Measurements from ENCODE around the gene TUBA1B. TPM values are rescaled to one million over a fixed set of nuclear protein-coding genes. Genes with fewer than 3 reads are reported as not detected.
"Not testable (repeated sequence)": the region's sequence is repeated elsewhere in the genome, so short reads cannot be mapped to it uniquely, and the experiment has no call there.

Gene TUBA1B
- polyA plus RNA-seq (ENCODE audit: insufficient read length in 3 of 3): 1,000 to 10,000 TPM in 2 of 3 donors, 100 to 1,000 TPM in 1; 920 to 1,214 (median 1,042) TPM
- long read RNA-seq, donor 1, transcript TUBA1B-201 (3 exons, 3,198 nt): minor isoform, 64 of 417 reads
- long read RNA-seq, donor 1, transcript TUBA1B-207 (2 exons, 840 nt): minor isoform, 16 of 417 reads
- long read RNA-seq, donor 1, transcript TUBA1B-202 (4 exons, 1,627 nt): major isoform, 307 of 417 reads
- long read RNA-seq, donor 1, partial matches to known transcripts: 21 of 417 reads
- long read RNA-seq, donor 1, other reads (novel, unspliced or antisense): 7 of 417 reads
- long read RNA-seq, donor 2, transcript TUBA1B-202 (4 exons, 1,627 nt): major isoform, 366 of 445 reads
- long read RNA-seq, donor 2, transcript TUBA1B-201 (3 exons, 3,198 nt): minor isoform, 49 of 445 reads
- long read RNA-seq, donor 2, transcript TUBA1B-207 (2 exons, 840 nt): minor isoform, 12 of 445 reads
- long read RNA-seq, donor 2, partial matches to known transcripts: 5 of 445 reads
- long read RNA-seq, donor 2, other reads (novel, unspliced or antisense): 13 of 445 reads
- long read RNA-seq, donor 3, transcript TUBA1B-202 (4 exons, 1,627 nt): major isoform, 643 of 1,075 reads
- long read RNA-seq, donor 3, transcript TUBA1B-201 (3 exons, 3,198 nt): minor isoform, 91 of 1,075 reads
- long read RNA-seq, donor 3, transcript TUBA1B-207 (2 exons, 840 nt): minor isoform, 17 of 1,075 reads
- long read RNA-seq, donor 3, partial matches to known transcripts: 297 of 1,075 reads
- long read RNA-seq, donor 3, other reads (novel, unspliced or antisense): 27 of 1,075 reads
- long read RNA-seq, donor 4, transcript TUBA1B-202 (4 exons, 1,627 nt): major isoform, 429 of 572 reads
- long read RNA-seq, donor 4, transcript TUBA1B-201 (3 exons, 3,198 nt): minor isoform, 112 of 572 reads
- long read RNA-seq, donor 4, transcript TUBA1B-207 (2 exons, 840 nt): minor isoform, 6 of 572 reads
- long read RNA-seq, donor 4, partial matches to known transcripts: 20 of 572 reads
- long read RNA-seq, donor 4, other reads (novel, unspliced or antisense): 5 of 572 reads
- long read RNA-seq, donor 5: 0 reads
- long read RNA-seq, donor 6, transcript TUBA1B-202 (4 exons, 1,627 nt): major isoform, 344 of 478 reads
- long read RNA-seq, donor 6, transcript TUBA1B-207 (2 exons, 840 nt): minor isoform, 19 of 478 reads
- long read RNA-seq, donor 6, transcript TUBA1B-201 (3 exons, 3,198 nt): minor isoform, 64 of 478 reads
- long read RNA-seq, donor 6, partial matches to known transcripts: 26 of 478 reads
- long read RNA-seq, donor 6, other reads (novel, unspliced or antisense): 24 of 478 reads
- long read RNA-seq, donor 7, transcript TUBA1B-201 (3 exons, 3,198 nt): minor isoform, 87 of 678 reads
- long read RNA-seq, donor 7, transcript TUBA1B-202 (4 exons, 1,627 nt): major isoform, 530 of 678 reads
- long read RNA-seq, donor 7, transcript TUBA1B-207 (2 exons, 840 nt): minor isoform, 19 of 678 reads
- long read RNA-seq, donor 7, partial matches to known transcripts: 19 of 678 reads
- long read RNA-seq, donor 7, other reads (novel, unspliced or antisense): 23 of 678 reads
- long read RNA-seq, donor 8, transcript TUBA1B-207 (2 exons, 840 nt): minor isoform, 14 of 963 reads
- long read RNA-seq, donor 8, transcript TUBA1B-202 (4 exons, 1,627 nt): major isoform, 855 of 963 reads
- long read RNA-seq, donor 8, transcript TUBA1B-201 (3 exons, 3,198 nt): minor isoform, 67 of 963 reads
- long read RNA-seq, donor 8, partial matches to known transcripts: 27 of 963 reads
- long read RNA-seq, donor 8, other reads (novel, unspliced or antisense): 0 of 963 reads
- long read RNA-seq, donor 9, transcript TUBA1B-207 (2 exons, 840 nt): minor isoform, 11 of 560 reads
- long read RNA-seq, donor 9, transcript TUBA1B-202 (4 exons, 1,627 nt): major isoform, 427 of 560 reads
- long read RNA-seq, donor 9, transcript TUBA1B-201 (3 exons, 3,198 nt): minor isoform, 101 of 560 reads
- long read RNA-seq, donor 9, partial matches to known transcripts: 12 of 560 reads
- long read RNA-seq, donor 9, other reads (novel, unspliced or antisense): 9 of 560 reads
- long read RNA-seq, donor 10, transcript TUBA1B-207 (2 exons, 840 nt): minor isoform, 20 of 566 reads
- long read RNA-seq, donor 10, transcript TUBA1B-201 (3 exons, 3,198 nt): minor isoform, 65 of 566 reads
- long read RNA-seq, donor 10, transcript TUBA1B-202 (4 exons, 1,627 nt): major isoform, 394 of 566 reads
- long read RNA-seq, donor 10, partial matches to known transcripts: 80 of 566 reads
- long read RNA-seq, donor 10, other reads (novel, unspliced or antisense): 7 of 566 reads
- long read RNA-seq, donor 11, transcript TUBA1B-207 (2 exons, 840 nt): minor isoform, 7 of 463 reads
- long read RNA-seq, donor 11, transcript TUBA1B-202 (4 exons, 1,627 nt): major isoform, 350 of 463 reads
- long read RNA-seq, donor 11, transcript TUBA1B-201 (3 exons, 3,198 nt): minor isoform, 100 of 463 reads
- long read RNA-seq, donor 11, partial matches to known transcripts: 0 of 463 reads
- long read RNA-seq, donor 11, other reads (novel, unspliced or antisense): 5 of 463 reads
- long read RNA-seq, donor 12, transcript TUBA1B-202 (4 exons, 1,627 nt): major isoform, 202 of 232 reads
- long read RNA-seq, donor 12, transcript TUBA1B-201 (3 exons, 3,198 nt): minor isoform, 20 of 232 reads
- long read RNA-seq, donor 12, partial matches to known transcripts: 6 of 232 reads
- long read RNA-seq, donor 12, other reads (novel, unspliced or antisense): 0 of 232 reads
- long read RNA-seq, donor 13: 0 reads
- long read RNA-seq, donor 14, transcript TUBA1B-201 (3 exons, 3,198 nt): minor isoform, 47 of 535 reads
- long read RNA-seq, donor 14, transcript TUBA1B-202 (4 exons, 1,627 nt): major isoform, 407 of 535 reads
- long read RNA-seq, donor 14, transcript TUBA1B-207 (2 exons, 840 nt): minor isoform, 12 of 535 reads
- long read RNA-seq, donor 14, partial matches to known transcripts: 61 of 535 reads
- long read RNA-seq, donor 14, other reads (novel, unspliced or antisense): 6 of 535 reads
- long read RNA-seq, donor 15, transcript TUBA1B-202 (4 exons, 1,627 nt): major isoform, 257 of 346 reads
- long read RNA-seq, donor 15, transcript TUBA1B-201 (3 exons, 3,198 nt): minor isoform, 64 of 346 reads
- long read RNA-seq, donor 15, transcript TUBA1B-207 (2 exons, 840 nt): minor isoform, 6 of 346 reads
- long read RNA-seq, donor 15, partial matches to known transcripts: 19 of 346 reads
- long read RNA-seq, donor 15, other reads (novel, unspliced or antisense): 0 of 346 reads
- long read RNA-seq, donor 16, transcript TUBA1B-201 (3 exons, 3,198 nt): minor isoform, 253 of 1,491 reads
- long read RNA-seq, donor 16, transcript TUBA1B-202 (4 exons, 1,627 nt): major isoform, 1,034 of 1,491 reads
- long read RNA-seq, donor 16, transcript TUBA1B-207 (2 exons, 840 nt): minor isoform, 22 of 1,491 reads
- long read RNA-seq, donor 16, partial matches to known transcripts: 139 of 1,491 reads
- long read RNA-seq, donor 16, other reads (novel, unspliced or antisense): 43 of 1,491 reads

DNA sequence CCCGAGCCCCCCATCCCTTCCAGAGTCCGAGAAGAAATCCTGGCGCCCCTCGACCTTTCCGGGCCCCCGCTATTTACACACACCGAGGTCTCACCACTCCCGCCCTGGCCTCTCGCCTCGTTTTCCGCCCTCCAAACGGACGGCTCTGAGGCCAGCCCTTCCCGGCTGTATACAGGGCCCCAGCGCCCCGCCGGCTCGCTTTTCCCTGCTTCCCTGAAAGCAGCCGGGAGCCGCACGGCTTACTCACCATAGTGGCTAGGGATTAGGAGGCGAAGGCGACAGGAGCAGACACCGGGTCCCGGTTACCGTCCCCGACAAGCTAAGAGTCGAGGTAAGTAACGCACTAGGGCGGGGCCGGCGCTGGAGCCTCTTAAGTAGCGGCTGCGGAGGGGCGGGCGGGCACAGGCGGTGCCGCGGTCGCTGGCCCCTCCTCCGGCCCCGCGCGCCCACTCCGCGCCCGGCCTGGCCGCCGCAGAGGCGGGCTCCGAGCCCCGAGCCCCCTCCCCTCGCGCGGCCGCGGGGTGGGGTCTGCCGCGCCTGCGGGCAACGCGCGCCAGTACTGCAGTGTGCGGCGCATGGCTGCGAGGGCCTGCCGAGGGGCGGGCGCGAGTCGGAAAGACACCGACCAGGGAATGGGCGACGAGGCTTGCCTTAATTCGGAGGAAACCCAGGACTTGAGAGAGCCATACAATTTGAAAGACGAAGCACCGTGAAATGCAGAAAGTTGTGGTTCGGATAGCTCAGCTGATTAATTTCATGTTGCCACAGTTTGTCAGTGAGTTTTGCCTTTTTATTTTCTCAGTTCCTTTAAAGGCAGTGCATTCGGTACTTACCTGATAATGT, at the start of gene TUBA1B:
TUBA1B (minus strand) TSS at position 345 of the 843 bp plus-strand sequence; CDS start at position 250, 95 bp downstream.
- DNase-seq (ENCODE audit: extremely low read depth in 1 of 11, low read depth in 9 of 11, low spot score in 4 of 11): peak in 10 of 11 donors; percentile 65 to 88 (median 84)

DNA sequence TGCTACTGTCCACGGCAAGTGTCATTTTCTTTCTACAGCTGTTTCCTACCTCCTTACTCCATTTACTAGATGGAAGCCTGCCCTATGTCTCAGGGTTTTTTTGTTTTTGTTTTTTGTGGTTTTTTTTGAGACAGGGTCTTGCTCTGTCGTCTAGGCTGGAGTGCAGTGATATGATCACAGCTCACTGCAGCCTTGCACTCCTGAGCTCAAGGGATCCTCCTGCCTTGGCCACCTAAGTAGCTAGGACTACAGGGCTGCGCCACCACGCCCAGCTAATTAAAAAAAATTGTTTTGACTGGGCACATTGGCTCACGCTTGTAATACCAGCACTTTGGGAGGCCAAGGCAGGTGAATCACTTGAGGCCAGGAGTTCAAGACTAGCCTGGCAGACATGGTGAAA, 43.0 kb upstream of the TUBA1B start:
- DNase-seq (ENCODE audit: extremely low read depth in 1 of 11, low read depth in 9 of 11, low spot score in 4 of 11): no peak

DNA sequence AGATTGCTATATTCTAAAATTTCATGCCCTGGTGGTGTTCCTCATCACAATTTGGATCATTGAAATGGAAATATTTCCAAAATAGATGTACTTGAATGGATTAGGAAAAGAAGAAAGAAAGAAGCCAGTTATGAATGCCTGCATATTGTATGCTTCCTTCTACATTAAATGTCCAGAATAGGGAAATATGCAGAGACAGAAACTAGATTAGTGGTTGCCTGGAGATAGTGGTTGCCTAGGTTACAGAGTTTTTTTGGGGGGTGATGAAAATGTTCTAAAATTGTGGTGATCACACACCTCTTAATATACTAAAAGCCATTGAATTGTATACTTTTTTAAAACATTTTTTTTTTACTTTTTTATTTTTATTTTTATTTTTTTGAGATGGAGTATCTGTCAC, 39.7 kb upstream of the TUBA1B start:
- DNase-seq (ENCODE audit: extremely low read depth in 1 of 11, low read depth in 9 of 11, low spot score in 4 of 11): no peak

DNA sequence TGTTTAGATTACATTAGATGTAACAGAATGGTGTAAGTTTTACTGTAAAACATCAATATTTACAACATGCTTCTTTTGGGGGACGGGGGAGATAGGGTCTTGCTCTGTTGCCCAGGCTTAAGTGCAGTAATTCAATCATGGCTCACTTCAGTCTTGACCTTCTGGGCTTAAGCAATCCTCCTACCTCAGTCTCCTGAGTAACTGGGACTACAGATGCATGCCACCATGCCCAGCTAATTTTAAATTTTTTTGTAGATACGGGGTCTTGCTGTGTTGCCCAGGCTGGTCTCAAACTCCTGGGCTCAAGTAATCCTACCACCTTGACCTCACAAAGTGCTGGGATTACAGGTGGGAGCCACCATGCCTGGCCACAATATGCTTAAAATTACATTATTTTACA, 33.9 kb upstream of the TUBA1B start:
- no peak for DNase-seq (ENCODE audit: extremely low read depth in 1 of 11, low read depth in 9 of 11, low spot score in 4 of 11)

DNA sequence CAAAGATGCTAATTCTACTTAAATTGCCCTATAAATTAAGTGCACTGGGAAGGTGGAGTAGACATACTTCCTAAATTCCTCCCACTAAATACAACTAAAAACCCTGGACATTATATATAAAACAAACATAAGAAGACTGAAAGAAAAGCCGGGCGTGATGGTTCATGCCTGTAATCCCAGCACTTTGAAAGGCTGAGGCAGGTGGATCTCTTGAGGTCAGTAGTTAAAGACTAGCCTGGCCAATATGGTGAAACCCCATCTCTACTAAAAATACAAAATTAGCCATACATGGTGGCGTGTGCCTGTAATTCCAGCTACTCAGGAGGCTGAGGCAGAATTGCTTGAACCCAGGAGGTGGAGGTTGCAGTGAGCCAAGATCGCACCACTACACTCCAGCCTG, 30.7 kb upstream of the TUBA1B start:
- not testable (repeated sequence) for DNase-seq (ENCODE audit: extremely low read depth in 1 of 11, low read depth in 9 of 11, low spot score in 4 of 11)

DNA sequence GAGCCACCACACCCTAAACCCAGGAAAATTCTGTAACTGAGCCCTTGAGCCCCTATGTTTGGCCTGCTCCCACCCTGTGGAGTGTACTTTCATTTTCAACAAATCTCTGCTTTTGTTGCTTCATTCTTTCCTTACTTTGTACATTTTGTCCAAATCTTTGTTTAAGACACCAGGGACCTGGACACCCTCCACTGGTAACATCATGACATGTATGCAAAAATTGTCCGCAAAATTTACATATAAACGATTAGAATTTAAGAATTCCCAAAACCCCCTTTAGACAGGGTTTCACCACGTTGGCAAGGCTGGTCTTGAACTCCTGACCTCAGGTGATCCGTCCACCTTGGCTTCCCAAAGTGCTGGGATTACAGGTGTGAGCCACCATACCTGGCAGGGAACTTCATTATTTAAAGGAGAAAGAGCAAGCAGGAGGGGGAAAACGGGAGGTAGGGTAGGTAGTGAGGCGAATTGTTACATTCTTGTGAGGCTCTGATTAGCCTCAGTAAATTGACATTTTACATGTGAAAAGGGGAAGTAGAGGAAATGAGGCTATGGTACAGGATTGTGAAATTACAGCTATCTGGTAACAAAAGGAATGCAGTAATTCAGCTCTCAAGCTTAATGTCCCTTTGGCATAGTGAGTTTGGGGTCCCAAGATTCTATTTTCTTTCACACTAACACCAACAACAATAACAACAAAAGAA, 30.0 kb upstream of the TUBA1B start:
- DNase-seq (ENCODE audit: extremely low read depth in 1 of 11, low read depth in 9 of 11, low spot score in 4 of 11): no peak

DNA sequence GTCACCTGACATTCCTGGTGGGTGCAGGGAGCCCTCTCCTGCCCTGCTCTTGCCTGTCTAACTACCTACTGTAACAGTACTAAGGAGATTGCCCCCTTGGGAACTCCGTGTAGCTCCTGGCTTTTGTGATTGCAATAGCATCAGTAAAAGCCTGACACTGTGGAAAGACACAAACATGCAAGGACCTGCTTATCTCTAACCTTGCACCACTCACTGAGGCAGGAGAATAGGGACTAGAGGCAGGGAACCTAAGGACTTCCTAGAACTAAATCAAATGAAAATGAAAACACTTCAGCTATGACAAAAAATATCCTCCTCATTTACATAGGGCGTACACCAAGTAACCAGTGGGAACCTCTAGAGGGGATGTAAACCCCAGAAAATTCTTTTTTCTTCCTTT, 29.2 kb upstream of the TUBA1B start:
- no peak for DNase-seq (ENCODE audit: extremely low read depth in 1 of 11, low read depth in 9 of 11, low spot score in 4 of 11)

DNA sequence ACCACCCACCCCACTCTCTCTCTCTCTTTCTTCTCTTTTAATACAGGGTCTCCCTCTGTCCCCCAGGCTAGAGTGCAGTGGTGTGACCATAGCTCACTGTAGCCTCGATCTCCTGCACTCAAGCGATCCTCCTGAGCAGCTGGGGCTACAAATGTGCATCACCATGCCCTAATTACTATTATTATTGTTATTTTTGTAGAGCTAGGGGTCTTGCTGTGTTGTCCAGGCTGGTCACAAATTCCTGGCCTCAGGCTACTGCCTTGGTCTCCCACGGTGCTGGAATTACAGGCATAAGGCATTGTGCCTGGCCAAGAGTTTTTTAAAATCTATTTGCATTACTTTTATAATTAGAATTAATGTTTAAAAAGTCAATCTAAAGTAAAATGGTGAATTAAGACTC, 23.0 kb upstream of the TUBA1B start:
- no peak for DNase-seq (ENCODE audit: extremely low read depth in 1 of 11, low read depth in 9 of 11, low spot score in 4 of 11)

DNA sequence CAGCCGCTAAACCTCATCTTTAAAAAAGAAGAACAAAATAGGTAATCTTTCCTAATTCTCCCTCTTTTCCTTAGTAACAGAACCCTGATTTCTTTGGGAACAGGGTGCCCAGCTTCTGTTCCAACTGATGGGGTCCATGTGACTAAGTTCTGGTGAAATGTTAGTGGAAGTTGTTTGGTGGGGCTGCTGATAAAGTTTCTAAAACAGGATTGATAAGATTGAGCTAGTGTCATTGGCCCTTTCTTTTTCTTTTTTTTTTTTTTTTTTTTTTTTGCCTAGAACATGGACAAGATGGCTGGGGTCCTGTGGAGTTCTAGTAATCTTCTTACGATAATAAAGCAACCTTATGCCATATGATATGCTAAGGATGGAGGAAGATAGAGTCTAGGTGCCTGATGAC, 16.2 kb upstream of the TUBA1B start:
- no peak for DNase-seq (ENCODE audit: extremely low read depth in 1 of 11, low read depth in 9 of 11, low spot score in 4 of 11)

DNA sequence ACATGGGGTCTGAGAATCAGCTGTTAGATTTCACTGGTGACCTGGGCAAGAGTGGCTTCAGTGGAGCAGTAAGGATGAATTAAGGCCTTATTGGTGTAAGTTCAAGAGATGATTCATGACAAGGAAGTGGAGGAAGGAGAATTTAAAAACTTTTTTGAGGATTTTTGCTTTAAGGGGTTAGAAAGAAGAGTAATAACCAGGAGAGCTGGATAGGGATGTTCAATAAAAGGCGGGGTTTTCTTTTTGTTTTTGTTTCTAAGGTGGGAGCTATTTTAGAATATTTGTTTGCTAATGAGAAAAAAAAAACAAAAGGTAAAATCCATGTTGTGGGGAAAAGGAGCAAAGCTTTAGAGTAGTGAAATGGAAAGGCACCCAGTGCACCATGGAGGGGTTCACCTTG, 15.2 kb upstream of the TUBA1B start:
- DNase-seq (ENCODE audit: extremely low read depth in 1 of 11, low read depth in 9 of 11, low spot score in 4 of 11): no peak

DNA sequence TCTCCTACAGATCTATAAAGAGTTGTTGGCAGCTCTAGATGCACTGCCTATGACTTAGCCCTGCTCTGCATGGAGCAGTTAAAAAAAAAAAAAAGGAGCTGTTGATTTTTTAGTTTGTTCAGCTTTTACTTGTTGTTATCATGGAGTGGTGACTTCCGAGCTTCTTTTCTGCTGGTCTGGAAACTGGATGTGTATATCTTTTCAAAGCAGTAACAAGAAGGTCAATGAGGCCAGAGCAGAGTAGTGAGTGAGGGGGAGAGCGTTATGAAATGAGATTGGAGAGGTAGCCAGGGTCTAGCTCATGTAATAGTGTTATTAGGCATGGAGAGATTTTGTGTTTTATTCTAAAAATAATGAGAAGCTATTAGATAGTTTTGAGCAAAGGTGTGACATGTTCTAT, 13.2 kb upstream of the TUBA1B start:
- DNase-seq (ENCODE audit: extremely low read depth in 1 of 11, low read depth in 9 of 11, low spot score in 4 of 11): no peak

DNA sequence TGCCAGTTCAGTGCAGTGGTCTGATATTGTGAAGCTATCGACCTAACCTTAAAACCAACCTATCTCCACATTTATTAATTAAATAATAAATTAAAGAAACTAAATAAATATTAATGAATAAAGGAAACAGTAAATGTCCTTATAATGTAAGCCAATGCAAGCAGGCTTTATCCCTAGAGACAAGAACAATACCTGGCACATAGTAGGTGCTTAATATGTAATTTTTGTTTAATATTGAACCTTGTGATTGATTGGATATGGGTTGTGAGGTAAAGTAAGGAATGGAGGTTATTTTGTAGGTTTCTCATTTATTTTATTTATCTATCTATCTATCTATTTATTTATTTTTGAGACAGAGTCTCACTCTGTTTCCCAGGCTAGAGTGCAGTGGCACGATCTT, 7.8 kb upstream of the TUBA1B start:
- DNase-seq (ENCODE audit: extremely low read depth in 1 of 11, low read depth in 9 of 11, low spot score in 4 of 11): no peak

DNA sequence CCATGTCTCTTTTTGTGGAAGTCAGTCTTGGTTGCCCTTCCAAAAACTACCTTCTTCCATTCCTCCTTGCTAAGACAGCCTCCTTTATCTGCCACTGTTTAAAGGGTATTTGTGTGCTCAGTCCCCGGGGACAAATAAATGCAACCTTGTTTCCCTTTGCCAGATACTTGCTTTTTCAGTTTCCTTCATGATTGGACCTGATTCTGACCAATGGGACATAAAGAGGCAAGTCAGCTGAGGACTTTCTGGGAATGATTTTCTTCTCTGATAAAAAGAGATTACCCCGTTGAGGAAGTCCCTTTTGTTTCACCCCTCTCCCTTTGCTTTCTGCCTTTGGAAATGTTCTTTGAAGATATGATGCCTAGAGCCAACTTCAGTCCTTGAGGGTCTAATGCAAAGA, 7.4 kb upstream of the TUBA1B start:
- no peak for DNase-seq (ENCODE audit: extremely low read depth in 1 of 11, low read depth in 9 of 11, low spot score in 4 of 11)
